Endodermal cell (in vitro differentiated cells): ENCODE data around the gene PDCL2. TPM values are rescaled to one million over a fixed set of nuclear protein-coding genes. Genes with fewer than 3 reads are reported as not detected.

Experiments used
- DNase-seq: peaks from one replicate; pipeline ENCODE4 v3.0.0-alpha.2; 2017
- H3K27ac ChIP-seq: 2 replicates; pipeline ENCODE4 v1.5.1; 2013; ENCODE audit warnings: mild to moderate bottlenecking, low read depth, low read length, moderate library complexity
- H3K27me3 ChIP-seq: 2 replicates; pipeline ENCODE4 v1.6.1; 2013; ENCODE audit warnings: mild to moderate bottlenecking, low read length, moderate library complexity; ENCODE audit not compliant: insufficient read depth, control insufficient read depth, poor library complexity, severe bottlenecking
- H3K36me3 ChIP-seq: 2 replicates; pipeline ENCODE4 v1.7.0; 2013; ENCODE audit warnings: mild to moderate bottlenecking, low read length, moderate library complexity; ENCODE audit not compliant: control insufficient read depth, insufficient read depth
- H3K4me1 ChIP-seq: one replicate; pipeline ENCODE4 v1.7.0; 2013; ENCODE audit warnings: low read length; ENCODE audit not compliant: control insufficient read depth, insufficient read depth
- H3K4me3 ChIP-seq: 2 replicates; pipeline ENCODE4 v1.5.1; 2013; ENCODE audit warnings: mild to moderate bottlenecking, low read length, moderate library complexity
- H3K9ac ChIP-seq: 2 replicates; pipeline ENCODE4 v1.6.1; 2013; ENCODE audit warnings: mild to moderate bottlenecking, low read length, moderate library complexity; ENCODE audit not compliant: poor library complexity, severe bottlenecking; ENCODE audit errors: extremely low read depth
- H3K9me3 ChIP-seq: 2 replicates; pipeline ENCODE4 v1.6.1; 2013; ENCODE audit warnings: mild to moderate bottlenecking, low read length, moderate library complexity; ENCODE audit not compliant: control insufficient read depth
- H3K27ac Mint-ChIP-seq: 2 replicates; pipeline ENCODE4 v1.8.0; 2020; ENCODE audit warnings: mixed read lengths
- H3K27me3 Mint-ChIP-seq: 2 replicates; pipeline ENCODE4 v1.8.0; 2021; ENCODE audit warnings: mild to moderate bottlenecking, mixed read lengths; ENCODE audit not compliant: insufficient read depth
- H3K36me3 Mint-ChIP-seq: 2 replicates; pipeline ENCODE4 v1.8.0; 2020; ENCODE audit warnings: low read depth, mixed read lengths
- H3K4me1 Mint-ChIP-seq: 2 replicates; pipeline ENCODE4 v1.8.0; 2020; ENCODE audit warnings: mixed read lengths
- H3K4me3 Mint-ChIP-seq: 2 replicates; pipeline ENCODE4 v1.8.0; 2020; ENCODE audit warnings: mild to moderate bottlenecking, moderate library complexity, mixed read lengths
- H3K9me3 Mint-ChIP-seq: 2 replicates; pipeline ENCODE4 v1.8.0; 2020; ENCODE audit warnings: mild to moderate bottlenecking, mixed read lengths
- CTCF ChIP-seq: fragments of 200-600 bp; sonication (generic); conservative IDR thresholded peaks from 2 replicates; pipeline ENCODE4 v1.5.0; 2021; ENCODE audit warnings: antibody characterized with exemption, mild to moderate bottlenecking
- WGBS, 2 experiments: methylation state at CpG; one replicate each; pipeline versions ENCODE4 v1.1.5 to v1.1.7; 2013; ENCODE audit warnings: missing lambda C conversion rate in 2 of 2, mixed read lengths in 1 of 2; ENCODE audit not compliant: insufficient coverage in 1 of 2, insufficient read length in 1 of 2; 5-methylcytosine and 5-hydroxymethylcytosine counted together
- total RNA-seq, 2 donors: library from RNA; stranded (reverse); fragmentation: NEBNext Ultra II Directional in 1 of 2; extraction: Animal tissue kit (Norgen Biotek cat#: 25700) in 1 of 2; gene quantifications; 2 replicates in 1 of 2; 3 replicates in 1 of 2; pipeline ENCODE4 v1.2.1, GENCODE V29; 2021

PDCL2 gene
- total RNA-seq, 2 donors from 2014 or later = not detected

DNA sequence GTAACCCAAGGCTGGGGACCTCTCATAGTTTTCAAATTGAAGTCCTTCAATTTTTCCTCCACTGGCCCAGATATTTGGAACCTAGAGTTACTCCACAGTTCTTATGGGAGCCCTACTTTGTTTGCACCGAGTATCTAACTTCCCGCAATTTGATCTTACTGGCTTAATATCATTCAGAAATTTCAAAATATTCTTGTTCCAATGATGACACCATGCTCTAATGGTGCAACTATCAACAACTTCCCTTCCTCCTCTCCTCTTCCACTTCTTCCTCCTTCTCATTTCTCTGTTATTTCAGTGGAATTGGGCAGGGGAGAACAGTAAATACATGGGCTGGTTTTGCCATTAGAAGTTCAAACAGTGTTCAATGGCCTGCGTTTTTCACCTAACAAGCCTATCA is 20.2 kb downstream of the PDCL2 start:
- Histone ChIP-seq H3K27ac (no peak overlapping the region), H3K27me3 (no peaks in the 10 kb centered on the region), H3K9ac (no peak overlapping the region), H3K9me3 (peaks cover 48% of the 10 kb centered on the region), H3K4me3 (no peak overlapping the region), H3K4me1 (no peaks in the 10 kb centered on the region), H3K36me3 (no peaks in the 10 kb centered on the region)
- H3K27ac Mint-ChIP-seq = no peak overlapping the region
- H3K4me3 Mint-ChIP-seq = no peak overlapping the region
- H3K36me3 Mint-ChIP-seq = peaks cover 9% of the 10 kb centered on the region
- H3K4me1 Mint-ChIP-seq = no peaks in the 10 kb centered on the region
- WGBS, 2 experiments = 90 to 100% methylated on average over 3 of the region's 3 CpGs
- H3K9me3 Mint-ChIP-seq = peaks cover 40% of the 10 kb centered on the region
- no peak for TF ChIP-seq CTCF
- peaks cover 2% of the 10 kb centered on the region for H3K27me3 Mint-ChIP-seq
- DNase-seq = no peak

- H3K36me3 Mint-ChIP-seq = peaks cover 3% of the 10 kb centered on the region
- no peak overlapping the region for H3K27ac Mint-ChIP-seq
- no peaks in the 10 kb centered on the region for H3K27me3 ChIP-seq
- H3K27me3 Mint-ChIP-seq = peaks cover 2% of the 10 kb centered on the region
- TF ChIP-seq CTCF = no peak
- H3K36me3 ChIP-seq = no peaks in the 10 kb centered on the region
- no peak overlapping the region for H3K4me3 ChIP-seq
- H3K9me3 ChIP-seq = peaks cover 28% of the 10 kb centered on the region
- no peak overlapping the region for H3K4me3 Mint-ChIP-seq
- H3K4me1 ChIP-seq = no peaks in the 10 kb centered on the region
- H3K9ac ChIP-seq = no peak overlapping the region
- no peak overlapping the region for H3K27ac ChIP-seq
- H3K4me1 Mint-ChIP-seq = no peaks in the 10 kb centered on the region
- WGBS, 2 experiments = no CpG with 5 or more reads among the region's 1 CpG
- no peak for DNase-seq
- peaks cover 20% of the 10 kb centered on the region for H3K9me3 Mint-ChIP-seq
Measured at GRCh38 chr4:55568905-55569504, 23.0 kb downstream of the PDCL2 start.

GRCh38 chr4:55561889-55562288 is 30.2 kb downstream of the PDCL2 start:
- Mint-ChIP-seq H3K9me3 (peaks cover 12% of the 10 kb centered on the region), H3K27ac (no peak overlapping the region), H3K36me3 (no peaks in the 10 kb centered on the region), H3K27me3 (no peaks in the 10 kb centered on the region), H3K4me1 (no peaks in the 10 kb centered on the region), H3K4me3 (no peak overlapping the region)
- Histone ChIP-seq H3K4me1 (no peaks in the 10 kb centered on the region), H3K9ac (no peak overlapping the region), H3K36me3 (no peaks in the 10 kb centered on the region), H3K4me3 (no peak overlapping the region), H3K27ac (no peak overlapping the region), H3K9me3 (peaks cover 8% of the 10 kb centered on the region), H3K27me3 (no peaks in the 10 kb centered on the region)
- 100% methylated on average over 1 of the region's 1 CpG for WGBS, 2 experiments
- no peak for TF ChIP-seq CTCF
- no peak for DNase-seq
